GM12891 (cell line): ENCODE measurements around the gene COL6A1.
"Not testable (repeated sequence)": the region's sequence is repeated elsewhere in the genome, so short reads cannot be mapped to it uniquely, and the experiment has no call there.

Source experiments
- DNase-seq: peaks from one replicate; pipeline ENCODE4 v3.0.0; 2011; ENCODE audit warnings: low spot score; ENCODE audit not compliant: insufficient read length
- FAIRE-seq: peaks from 2 replicates; lab custom pipeline; 2011; peaks lifted over from hg19 to GRCh38; lab: Jason Lieb, UNC
- PAX5 ChIP-seq: IDR thresholded peaks from 2 replicates; pipeline ENCODE4 v1.6.1; 2011; ENCODE audit warnings: low read length, moderate library complexity, mild to moderate bottlenecking; ENCODE audit not compliant: insufficient read depth, severe bottlenecking
- POLR2A ChIP-seq: IDR thresholded peaks from 2 replicates; pipeline ENCODE4 v1.6.1; 2011; ENCODE audit warnings: low read depth, low read length, control low read depth
- POLR2AphosphoS5 ChIP-seq: IDR thresholded peaks from 2 replicates; pipeline ENCODE4 v1.6.1; 2011; ENCODE audit warnings: low read depth, low read length, control low read depth
- POU2F2 ChIP-seq: IDR thresholded peaks from 2 replicates; pipeline ENCODE4 v1.6.1; 2011; ENCODE audit warnings: low read depth, mild to moderate bottlenecking, control low read depth, low read length, moderate library complexity
- SPI1 ChIP-seq: IDR thresholded peaks from 2 replicates; pipeline ENCODE4 v1.6.1; 2011; ENCODE audit warnings: low read depth, low read length, control low read depth
- TAF1 ChIP-seq: IDR thresholded peaks from 2 replicates; pipeline ENCODE4 v1.6.1; 2011; ENCODE audit warnings: low read depth, low read length, control low read depth

The COL6A1 gene

DNA sequence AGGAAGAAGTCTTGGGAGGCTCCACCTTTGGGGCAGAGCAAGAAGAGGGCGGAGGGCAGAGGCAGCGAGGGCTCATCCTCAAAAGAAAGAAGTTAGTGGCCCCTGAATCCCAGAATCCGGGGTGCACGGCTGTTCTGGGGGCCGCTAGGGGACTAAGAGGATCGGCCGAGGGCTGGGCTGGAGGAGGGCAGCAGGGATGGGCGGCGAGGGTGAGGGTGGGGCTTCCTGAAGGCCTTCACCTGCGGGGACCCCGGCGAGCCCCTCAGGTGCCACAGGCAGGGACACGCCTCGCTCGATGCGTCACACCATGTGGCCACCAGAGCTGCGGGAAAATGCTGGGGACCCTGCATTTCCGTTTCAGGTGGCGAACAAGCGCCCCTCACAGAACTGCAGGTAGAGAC is 23.9 kb downstream of the COL6A1 start:
- no peak for DNase-seq
- TF ChIP-seq POLR2A: no peak
- no peak for TF ChIP-seq POU2F2
- TF ChIP-seq SPI1: no peak
- TF ChIP-seq POLR2AphosphoS5: no peak
- TF ChIP-seq PAX5: no peak
- TF ChIP-seq TAF1: no peak
- no peak for FAIRE-seq

DNA sequence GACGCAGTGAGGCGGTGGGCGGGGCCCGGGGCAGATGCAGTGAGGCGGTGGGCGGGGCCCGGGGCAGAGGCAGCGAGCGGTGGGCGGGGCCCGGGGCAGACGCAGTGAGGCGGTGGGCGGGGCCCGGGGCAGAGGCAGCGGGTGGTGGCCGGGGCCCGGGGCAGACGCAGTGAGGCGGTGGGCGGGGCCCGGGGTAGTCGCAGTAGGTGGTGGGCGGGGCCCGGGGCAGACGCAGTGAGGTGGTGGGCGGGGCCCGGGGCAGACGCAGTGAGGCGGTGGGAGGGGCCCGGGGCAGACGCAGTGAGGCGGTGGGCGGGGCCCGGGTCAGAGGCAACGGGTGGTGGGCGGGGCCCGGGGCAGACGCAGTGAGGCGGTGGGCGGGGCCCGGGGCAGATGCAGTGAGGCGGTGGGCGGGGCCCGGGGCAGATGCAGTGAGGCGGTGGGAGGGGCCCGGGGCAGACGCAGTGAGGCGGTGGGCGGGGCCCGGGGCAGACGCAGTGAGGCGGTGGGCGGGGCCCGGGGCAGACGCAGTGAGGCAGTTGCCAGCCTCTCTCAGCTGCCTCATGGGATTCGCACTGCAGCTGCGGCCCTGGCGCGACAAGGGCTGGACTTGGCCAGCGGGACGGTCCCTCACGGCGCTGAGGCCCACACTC is 24.4 kb downstream of the COL6A1 start:
- not testable (repeated sequence) for FAIRE-seq, DNase-seq

DNA sequence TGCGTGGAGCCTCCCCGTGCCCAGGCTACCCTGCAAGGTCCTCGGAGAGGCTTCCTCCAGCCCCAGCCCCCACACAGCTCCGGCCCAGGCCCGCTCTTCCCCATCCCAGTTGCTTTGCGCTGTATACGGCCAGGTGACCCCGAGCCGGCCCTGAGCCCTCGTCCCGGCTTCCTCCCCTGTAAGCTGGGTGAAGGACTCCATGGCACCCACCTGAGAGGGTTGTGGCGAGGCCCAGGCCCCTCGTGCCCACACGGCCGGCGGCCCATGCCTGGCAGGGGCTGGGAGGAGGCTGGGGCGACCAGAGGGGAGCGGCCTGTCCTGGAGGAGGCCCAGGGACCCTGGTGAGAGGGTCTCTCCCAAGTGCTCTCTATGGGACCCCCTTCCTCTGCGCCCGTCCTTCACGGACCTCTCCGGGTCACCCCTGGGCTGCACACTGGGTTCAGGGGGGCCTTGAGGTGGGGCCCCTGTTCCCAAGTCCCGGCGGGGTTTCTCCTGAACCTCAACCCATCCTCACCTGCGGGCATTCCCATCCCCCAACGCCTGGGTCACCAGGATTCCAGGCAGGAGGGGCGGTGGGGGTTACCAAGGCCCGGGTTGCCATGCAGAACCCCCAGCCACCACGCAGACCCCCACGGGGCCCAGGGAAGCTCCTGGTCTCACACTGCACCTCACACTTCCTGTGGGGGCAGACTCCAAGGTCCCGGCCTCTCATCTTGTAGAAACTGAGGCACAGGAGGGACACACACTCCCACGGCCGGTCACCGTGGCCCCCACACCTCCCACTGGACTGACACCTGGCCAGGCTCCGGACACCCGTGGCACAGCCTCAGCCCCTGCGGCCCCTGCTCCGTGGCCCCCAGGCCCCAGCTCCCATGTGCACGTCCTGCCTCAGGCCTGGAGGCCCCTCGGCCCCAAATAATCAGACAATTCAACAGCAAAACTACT is 25.2 kb downstream of the COL6A1 start:
- FAIRE-seq (no peak), DNase-seq (no peak)
- TF ChIP-seq POU2F2: no peak
- TF ChIP-seq TAF1: no peak
- no peak for TF ChIP-seq PAX5
- no peak for TF ChIP-seq SPI1
- no peak for TF ChIP-seq POLR2AphosphoS5
- no peak for TF ChIP-seq POLR2A

DNA sequence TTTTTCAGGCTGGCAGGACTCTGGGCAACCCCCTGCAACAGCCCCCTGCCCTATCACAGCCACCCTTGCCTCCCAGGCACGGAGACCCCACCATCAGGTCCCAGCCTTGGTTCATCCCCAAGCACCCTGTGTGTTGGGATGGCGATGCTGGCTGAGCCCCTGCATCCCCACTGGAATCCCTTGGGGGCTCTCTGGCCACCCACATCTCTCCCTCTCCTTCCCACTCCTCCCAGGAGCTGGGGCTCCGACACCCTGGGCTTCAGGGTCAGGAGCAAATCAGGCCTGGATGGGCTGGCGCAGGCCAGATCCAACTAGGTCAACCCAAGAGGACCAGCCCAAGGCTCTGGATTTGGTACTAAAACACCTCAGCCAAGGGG is 25.9 kb downstream of the COL6A1 start:
- FAIRE-seq (no peak), DNase-seq (no peak)
- TF ChIP-seq POLR2A: no peak
- no peak for TF ChIP-seq POLR2AphosphoS5
- no peak for TF ChIP-seq TAF1
- no peak for TF ChIP-seq SPI1
- TF ChIP-seq PAX5: no peak
- TF ChIP-seq POU2F2: no peak

DNA sequence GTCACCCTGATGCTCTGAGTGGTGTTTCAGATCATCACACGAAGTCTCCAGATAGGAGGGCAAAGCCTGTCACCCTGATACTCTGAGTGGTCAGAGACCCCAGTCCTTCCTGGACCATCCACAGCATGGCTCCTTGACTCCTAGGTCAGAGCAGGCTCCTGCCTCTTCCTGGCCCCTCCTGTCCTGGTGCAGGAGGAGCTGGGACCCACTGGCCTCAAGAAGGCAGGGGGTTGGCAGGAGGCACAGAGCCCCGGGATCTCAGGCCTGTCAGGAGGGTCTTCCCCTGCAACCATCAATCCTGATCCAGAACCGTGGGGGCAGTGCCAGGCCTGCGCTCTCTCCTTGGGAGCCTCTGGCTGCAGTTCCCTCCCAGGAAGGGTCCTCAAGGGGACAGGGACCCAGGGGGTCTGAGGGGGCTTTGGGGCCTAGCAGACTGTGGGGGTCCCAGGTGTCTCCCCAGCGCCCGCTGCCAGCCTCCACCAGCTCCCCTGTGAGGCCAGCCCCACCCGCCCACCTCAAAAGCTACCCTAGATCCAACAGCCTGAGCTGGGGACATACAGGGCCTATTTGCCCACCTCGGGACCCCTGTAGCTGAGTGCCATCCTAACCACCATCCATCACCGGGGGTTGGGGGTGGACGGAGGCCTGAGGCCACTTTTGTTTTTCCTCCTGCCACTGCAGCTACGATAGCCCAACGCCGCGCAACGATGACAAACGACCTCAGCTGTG is 27.5 kb downstream of the COL6A1 start:
- TF ChIP-seq POU2F2 (no peak), POLR2A (no peak), TAF1 (no peak)
- no peak for FAIRE-seq
- DNase-seq: no peak

DNA sequence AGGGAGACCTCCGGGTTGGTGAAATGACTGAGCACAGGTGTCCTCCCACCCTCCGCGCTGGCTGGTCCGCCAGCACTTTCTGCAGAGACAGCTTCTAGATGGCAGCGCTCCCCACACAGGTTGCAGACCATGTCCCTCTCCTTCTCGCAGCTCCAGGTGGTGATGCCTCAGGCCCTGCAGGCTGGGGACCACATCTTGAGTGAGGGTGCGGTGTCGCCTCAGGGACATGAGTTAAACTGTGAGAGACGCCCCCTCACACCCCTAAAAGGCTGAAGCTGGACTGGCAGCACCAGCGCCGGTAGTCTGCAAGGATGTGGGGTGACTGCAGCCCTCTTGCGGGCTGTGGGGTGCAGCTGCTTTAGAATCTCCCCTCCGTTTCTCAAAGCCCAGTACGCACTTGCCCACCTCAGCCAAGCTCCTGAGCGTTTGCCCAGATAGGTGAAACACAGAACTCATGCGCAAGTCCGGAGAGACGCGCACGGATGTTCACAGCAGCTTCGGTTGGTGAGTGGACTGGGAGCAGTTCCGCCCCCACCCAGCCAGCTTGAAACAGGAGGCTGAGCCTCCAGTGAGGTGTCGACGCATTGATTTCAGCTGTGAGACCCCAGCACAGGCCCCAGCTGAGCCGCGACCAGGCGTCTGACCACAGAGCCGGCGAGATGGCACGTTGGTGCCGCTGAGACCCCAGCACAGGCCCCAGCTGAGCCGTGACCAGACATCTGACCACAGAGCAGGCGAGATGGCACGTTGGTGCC is 28.6 kb downstream of the COL6A1 start:
- DNase-seq (no peak), FAIRE-seq (no peak)
- TF ChIP-seq SPI1: no peak
- TF ChIP-seq POU2F2: no peak
- TF ChIP-seq POLR2A: no peak
- TF ChIP-seq POLR2AphosphoS5: no peak
- TF ChIP-seq PAX5: no peak
- no peak for TF ChIP-seq TAF1

DNA sequence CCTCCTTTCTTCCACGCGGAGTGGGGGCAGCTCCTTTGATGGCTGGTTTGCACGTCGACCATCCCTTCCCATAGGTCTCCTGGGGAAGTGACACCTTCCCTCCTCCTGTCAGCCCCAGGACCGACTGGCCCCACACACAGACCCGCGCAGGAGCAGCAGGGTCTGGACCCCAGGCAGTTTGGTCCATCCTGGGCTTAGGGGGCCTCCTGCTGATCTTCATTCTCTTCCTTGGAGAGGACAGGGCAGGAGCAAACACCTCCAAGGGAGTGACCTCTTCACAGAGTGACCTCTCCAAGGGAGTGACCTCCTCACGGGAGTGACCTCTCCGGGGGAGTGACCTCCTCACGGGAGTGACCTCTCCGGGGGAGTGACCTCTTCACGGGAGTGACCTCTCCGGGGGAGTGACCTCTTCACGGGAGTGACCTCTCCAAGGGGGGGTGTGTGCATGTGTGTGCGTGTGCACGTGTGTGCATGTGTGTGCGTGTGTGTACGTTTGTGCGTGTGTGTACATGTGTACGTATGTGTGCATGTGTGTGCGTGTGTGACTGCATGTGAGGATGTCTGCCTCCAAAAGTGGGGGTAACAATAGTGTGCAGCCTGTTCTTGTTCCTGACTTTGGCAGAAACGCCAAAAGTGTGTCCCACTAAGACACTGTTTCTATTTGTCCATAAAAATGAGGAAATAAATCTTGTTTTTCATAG is 29.8 kb downstream of the COL6A1 start:
- FAIRE-seq: peak; percentile 20
- no peak for DNase-seq
- no peak for TF ChIP-seq POU2F2

DNA sequence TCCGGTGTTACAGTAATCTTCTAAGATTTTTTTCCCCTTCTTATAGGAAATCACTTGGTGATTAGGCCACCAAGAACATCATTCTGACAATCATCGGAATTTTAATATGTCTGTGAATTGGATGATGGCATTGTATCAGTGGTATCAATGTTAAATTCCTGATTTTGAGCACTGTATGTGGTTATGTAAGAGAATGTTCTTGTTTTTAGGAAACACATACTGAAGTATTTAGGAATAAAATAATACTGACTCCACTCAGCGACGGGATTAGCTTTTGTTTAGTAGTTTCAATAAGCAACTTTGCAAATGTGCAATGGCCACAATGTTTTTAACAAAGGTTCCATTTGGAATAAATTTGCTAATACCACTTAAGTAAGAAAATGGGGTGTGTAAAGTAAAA is 30.6 kb downstream of the COL6A1 start:
- TF ChIP-seq POU2F2 (no peak), SPI1 (no peak), POLR2A (no peak), TAF1 (no peak), PAX5 (no peak), POLR2AphosphoS5 (no peak)
- no peak for FAIRE-seq
- no peak for DNase-seq

DNA sequence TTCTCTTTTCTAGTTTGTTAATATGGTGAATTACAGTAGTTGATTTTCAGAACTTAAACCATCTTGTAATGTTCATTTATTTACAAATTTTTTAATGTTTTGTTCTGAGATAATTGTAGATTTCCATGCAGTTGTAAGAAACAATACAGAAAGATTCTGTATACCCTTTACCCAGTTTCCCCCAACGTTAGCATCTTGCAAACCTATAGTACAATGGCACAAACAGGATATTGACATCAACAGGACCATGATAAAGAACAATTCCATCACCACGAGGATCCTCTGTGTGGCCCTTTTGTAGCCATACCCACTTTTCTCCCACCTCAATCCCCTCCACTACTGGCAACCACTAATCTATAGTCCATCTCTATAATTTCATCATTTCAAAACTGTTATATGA is 33.3 kb downstream of the COL6A1 start:
- DNase-seq (no peak), FAIRE-seq (no peak)
- TF ChIP-seq POU2F2 (no peak), POLR2AphosphoS5 (no peak), SPI1 (no peak), PAX5 (no peak), TAF1 (no peak), POLR2A (no peak)
